HG03558 (cell line): Measurements from ENCODE around the gene NUP188.

Experiments used
- ATAC-seq: cut with Tn5 transposase; IDR thresholded peaks from one replicate; pipeline ENCODE4 v1.9.1; 2021; ENCODE audit warnings: moderate number of reproducible peaks; ENCODE audit not compliant: unreplicated experiment; ENCODE audit errors: extremely low read depth

NUP188 gene

GRCh38 chr9:128947527-128948301, at the start of gene NUP188, which contains the start of gene DOLK:
Gene NUP188, plus strand, starts transcription at chr9:128947699. Its CDS starts 21 bp downstream, at chr9:128947720.
Gene DOLK, minus strand, starts transcription at chr9:128947603. Its CDS starts 300 bp downstream, at chr9:128947303.
- ATAC-seq, result peak; percentile 58

- ATAC-seq, result no peak
Measured at GRCh38 chr9:128898382-128898781, 49.1 kb upstream of the NUP188 start.

- no peak for ATAC-seq
Measured at GRCh38 chr9:128898845-128899565, 48.5 kb upstream of the NUP188 start.

- ATAC-seq, result no peak
Measured at GRCh38 chr9:128899566-128900322, 47.8 kb upstream of the NUP188 start.

GRCh38 chr9:128901379-128901778, 46.1 kb upstream of the NUP188 start:
- no peak for ATAC-seq

GRCh38 chr9:128901822-128902221, 45.7 kb upstream of the NUP188 start:
- no peak for ATAC-seq

- ATAC-seq, result peak; percentile 40
Measured at GRCh38 chr9:128902351-128903078, 45.0 kb upstream of the NUP188 start.

- no peak for ATAC-seq
Measured at GRCh38 chr9:128903079-128903461, 44.4 kb upstream of the NUP188 start.

- no peak for ATAC-seq
Measured at GRCh38 chr9:128903871-128904620, 43.5 kb upstream of the NUP188 start.

- no peak for ATAC-seq
Measured at GRCh38 chr9:128905964-128906363, 41.5 kb upstream of the NUP188 start.

GRCh38 chr9:128906741-128907140, 40.8 kb upstream of the NUP188 start:
- no peak for ATAC-seq

- ATAC-seq, result no peak
Measured at GRCh38 chr9:128908372-128908771, 39.1 kb upstream of the NUP188 start.

- ATAC-seq, result no peak
Measured at GRCh38 chr9:128909859-128910258, 37.6 kb upstream of the NUP188 start.

GRCh38 chr9:128910906-128911305, 36.6 kb upstream of the NUP188 start:
- ATAC-seq, result no peak

- ATAC-seq, result no peak
Measured at GRCh38 chr9:128911529-128912035, 35.9 kb upstream of the NUP188 start.

- no peak for ATAC-seq
Measured at GRCh38 chr9:128912270-128912853, 35.1 kb upstream of the NUP188 start.

GRCh38 chr9:128913048-128913900, 34.2 kb upstream of the NUP188 start:
- ATAC-seq, result no peak
